DMS53 treated with DMSO at 0.1 percent for 48 hours (cell line): Measurements from ENCODE around the gene CNOT1.

Source experiments
- DNase-seq: peaks from one replicate; lab custom pipeline; 2025; ENCODE audit not compliant: unreplicated experiment; lab: John Stamatoyannopoulos, UW

The CNOT1 gene

GRCh38 chr16:58488531-58488930 is 141.1 kb downstream of the CNOT1 start:
- no peak for DNase-seq

GRCh38 chr16:58487566-58488351 is 141.9 kb downstream of the CNOT1 start:
- peak; percentile 57 for DNase-seq

- DNase-seq: no peak
These were observed 144.3 kb downstream of the CNOT1 start for GRCh38 chr16:58485184-58485887.

GRCh38 chr16:58481931-58482330 is 147.7 kb downstream of the CNOT1 start:
- DNase-seq: no peak

- DNase-seq: no peak
These were observed 148.3 kb downstream of the CNOT1 start for GRCh38 chr16:58481226-58481869.

GRCh38 chr16:58478427-58478826 is 151.2 kb downstream of the CNOT1 start:
- no peak for DNase-seq

GRCh38 chr16:58476791-58477190 is 152.8 kb downstream of the CNOT1 start:
- DNase-seq: no peak

- no peak for DNase-seq
These were observed 154.5 kb downstream of the CNOT1 start for GRCh38 chr16:58475091-58475619.

- DNase-seq: no peak
These were observed 155.3 kb downstream of the CNOT1 start for GRCh38 chr16:58474296-58474695.

GRCh38 chr16:58472827-58473226 is 156.8 kb downstream of the CNOT1 start:
- DNase-seq: no peak

GRCh38 chr16:58472266-58472665 is 157.4 kb downstream of the CNOT1 start:
- no peak for DNase-seq

GRCh38 chr16:58471209-58471975 is 158.2 kb downstream of the CNOT1 start:
- DNase-seq: no peak
